ENCODE measurements around the gene PCDHGC3.

GRCh38 chr5:141508798-141509611, 33.2 kb downstream of the PCDHGC3 start:
- no peak for TF ChIP-seq ATF1 (CRISPR knock-in tag; IDR thresholded peaks at IDR 0.05)
- no peak for TF ChIP-seq MLX (CRISPR knock-in tag; IDR thresholded peaks at IDR 0.05)
- no peak for TF ChIP-seq CTCF (IDR thresholded peaks at IDR 0.05)
- TF ChIP-seq, protein P1, sequence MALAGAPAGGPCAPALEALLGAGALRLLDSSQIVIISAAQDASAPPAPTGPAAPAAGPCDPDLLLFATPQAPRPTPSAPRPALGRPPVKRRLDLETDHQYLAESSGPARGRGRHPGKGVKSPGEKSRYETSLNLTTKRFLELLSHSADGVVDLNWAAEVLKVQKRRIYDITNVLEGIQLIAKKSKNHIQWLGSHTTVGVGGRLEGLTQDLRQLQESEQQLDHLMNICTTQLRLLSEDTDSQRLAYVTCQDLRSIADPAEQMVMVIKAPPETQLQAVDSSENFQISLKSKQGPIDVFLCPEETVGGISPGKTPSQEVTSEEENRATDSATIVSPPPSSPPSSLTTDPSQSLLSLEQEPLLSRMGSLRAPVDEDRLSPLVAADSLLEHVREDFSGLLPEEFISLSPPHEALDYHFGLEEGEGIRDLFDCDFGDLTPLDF (CRISPR knock-in tag; IDR thresholded peaks at IDR 0.05), result no peak
- TF ChIP-seq USF2 (CRISPR knock-in tag; IDR thresholded peaks at IDR 0.05), result no peak
- TF ChIP-seq NFE2L1 (CRISPR knock-in tag; IDR thresholded peaks at IDR 0.05), result no peak
- TF ChIP-seq, protein P2, sequence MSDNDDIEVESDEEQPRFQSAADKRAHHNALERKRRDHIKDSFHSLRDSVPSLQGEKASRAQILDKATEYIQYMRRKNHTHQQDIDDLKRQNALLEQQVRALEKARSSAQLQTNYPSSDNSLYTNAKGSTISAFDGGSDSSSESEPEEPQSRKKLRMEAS (CRISPR knock-in tag; IDR thresholded peaks at IDR 0.05), result no peak
- no peak for TF ChIP-seq ZNF416 (CRISPR knock-in tag; IDR thresholded peaks at IDR 0.05)
- TF ChIP-seq ATF6 (CRISPR knock-in tag; IDR thresholded peaks at IDR 0.05), result no peak
- no peak for TF ChIP-seq ZBTB43 (CRISPR knock-in tag; IDR thresholded peaks at IDR 0.05)
- no peak for TF ChIP-seq NR2C2 (CRISPR knock-in tag; IDR thresholded peaks at IDR 0.05)
- no peak for TF ChIP-seq PREB (CRISPR knock-in tag; IDR thresholded peaks at IDR 0.05; ENCODE audit: borderline replicate concordance)
- no peak for TF ChIP-seq ZNF317 (CRISPR knock-in tag; IDR thresholded peaks at IDR 0.05; ENCODE audit: borderline replicate concordance, low read depth)
- TF ChIP-seq FOXP1 (CRISPR knock-in tag; IDR thresholded peaks at IDR 0.05; ENCODE audit: borderline replicate concordance), result no peak

All from WTC11 (cell line).